ENCODE results near the gene HEG1.

HEG1 gene

GRCh38 chr3:124934577-124934976, 121.2 kb downstream of the HEG1 start, which contains the start of gene MUC13:
MUC13 (minus strand) TSS chr3:124934751; CDS start chr3:124934712, 39 bp downstream.
- Histone ChIP-seq H3K27me3 (ENCODE audit: insufficient read depth, poor library complexity, severe bottlenecking) (peaks cover 3% of the 10 kb centered on the region), H3K4me3 (replicated peaks; ENCODE audit: insufficient read depth, low read length) (no peak within 1 kb of the TSS), H3K27ac (replicated peaks) (no peak within 1 kb of the TSS)
- DNase-seq (ENCODE audit: low read depth in 1 of 2, low spot score in 1 of 2), result no peak
- TF ChIP-seq, protein P1, sequence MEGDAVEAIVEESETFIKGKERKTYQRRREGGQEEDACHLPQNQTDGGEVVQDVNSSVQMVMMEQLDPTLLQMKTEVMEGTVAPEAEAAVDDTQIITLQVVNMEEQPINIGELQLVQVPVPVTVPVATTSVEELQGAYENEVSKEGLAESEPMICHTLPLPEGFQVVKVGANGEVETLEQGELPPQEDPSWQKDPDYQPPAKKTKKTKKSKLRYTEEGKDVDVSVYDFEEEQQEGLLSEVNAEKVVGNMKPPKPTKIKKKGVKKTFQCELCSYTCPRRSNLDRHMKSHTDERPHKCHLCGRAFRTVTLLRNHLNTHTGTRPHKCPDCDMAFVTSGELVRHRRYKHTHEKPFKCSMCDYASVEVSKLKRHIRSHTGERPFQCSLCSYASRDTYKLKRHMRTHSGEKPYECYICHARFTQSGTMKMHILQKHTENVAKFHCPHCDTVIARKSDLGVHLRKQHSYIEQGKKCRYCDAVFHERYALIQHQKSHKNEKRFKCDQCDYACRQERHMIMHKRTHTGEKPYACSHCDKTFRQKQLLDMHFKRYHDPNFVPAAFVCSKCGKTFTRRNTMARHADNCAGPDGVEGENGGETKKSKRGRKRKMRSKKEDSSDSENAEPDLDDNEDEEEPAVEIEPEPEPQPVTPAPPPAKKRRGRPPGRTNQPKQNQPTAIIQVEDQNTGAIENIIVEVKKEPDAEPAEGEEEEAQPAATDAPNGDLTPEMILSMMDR (IDR thresholded peaks at IDR 0.05; ENCODE audit: insufficient read depth, low read length), result no peak
- TF ChIP-seq SPI1 (IDR thresholded peaks at IDR 0.05; ENCODE audit: borderline replicate concordance, low read depth) (no peak), GABPA (IDR thresholded peaks at IDR 0.05; ENCODE audit: low read depth) (no peak), POLR2AphosphoS5 (IDR thresholded peaks at IDR 0.05; ENCODE audit: low read depth) (no peak)
- TF ChIP-seq, protein P2, sequence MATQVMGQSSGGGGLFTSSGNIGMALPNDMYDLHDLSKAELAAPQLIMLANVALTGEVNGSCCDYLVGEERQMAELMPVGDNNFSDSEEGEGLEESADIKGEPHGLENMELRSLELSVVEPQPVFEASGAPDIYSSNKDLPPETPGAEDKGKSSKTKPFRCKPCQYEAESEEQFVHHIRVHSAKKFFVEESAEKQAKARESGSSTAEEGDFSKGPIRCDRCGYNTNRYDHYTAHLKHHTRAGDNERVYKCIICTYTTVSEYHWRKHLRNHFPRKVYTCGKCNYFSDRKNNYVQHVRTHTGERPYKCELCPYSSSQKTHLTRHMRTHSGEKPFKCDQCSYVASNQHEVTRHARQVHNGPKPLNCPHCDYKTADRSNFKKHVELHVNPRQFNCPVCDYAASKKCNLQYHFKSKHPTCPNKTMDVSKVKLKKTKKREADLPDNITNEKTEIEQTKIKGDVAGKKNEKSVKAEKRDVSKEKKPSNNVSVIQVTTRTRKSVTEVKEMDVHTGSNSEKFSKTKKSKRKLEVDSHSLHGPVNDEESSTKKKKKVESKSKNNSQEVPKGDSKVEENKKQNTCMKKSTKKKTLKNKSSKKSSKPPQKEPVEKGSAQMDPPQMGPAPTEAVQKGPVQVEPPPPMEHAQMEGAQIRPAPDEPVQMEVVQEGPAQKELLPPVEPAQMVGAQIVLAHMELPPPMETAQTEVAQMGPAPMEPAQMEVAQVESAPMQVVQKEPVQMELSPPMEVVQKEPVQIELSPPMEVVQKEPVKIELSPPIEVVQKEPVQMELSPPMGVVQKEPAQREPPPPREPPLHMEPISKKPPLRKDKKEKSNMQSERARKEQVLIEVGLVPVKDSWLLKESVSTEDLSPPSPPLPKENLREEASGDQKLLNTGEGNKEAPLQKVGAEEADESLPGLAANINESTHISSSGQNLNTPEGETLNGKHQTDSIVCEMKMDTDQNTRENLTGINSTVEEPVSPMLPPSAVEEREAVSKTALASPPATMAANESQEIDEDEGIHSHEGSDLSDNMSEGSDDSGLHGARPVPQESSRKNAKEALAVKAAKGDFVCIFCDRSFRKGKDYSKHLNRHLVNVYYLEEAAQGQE (IDR thresholded peaks at IDR 0.05; ENCODE audit: insufficient replicate concordance, low read depth), result no peak

GRCh38 chr3:124928333-124929202, 127.2 kb downstream of the HEG1 start:
- peak; percentile 2 to 30 for DNase-seq (ENCODE audit: low read depth in 1 of 2, low spot score in 1 of 2)
- TF ChIP-seq SPI1 (IDR thresholded peaks at IDR 0.05; ENCODE audit: borderline replicate concordance, low read depth) (no peak), GABPA (IDR thresholded peaks at IDR 0.05; ENCODE audit: low read depth) (no peak)
- TF ChIP-seq, protein P1 (IDR thresholded peaks at IDR 0.05; ENCODE audit: insufficient read depth, low read length), result peak; percentile 63
- Histone ChIP-seq H3K27me3 (ENCODE audit: insufficient read depth, poor library complexity, severe bottlenecking) (no peaks in the 10 kb centered on the region), H3K27ac (replicated peaks) (no peak overlapping the region), H3K4me3 (replicated peaks; ENCODE audit: insufficient read depth, low read length) (no peak overlapping the region)

- DNase-seq (ENCODE audit: low read depth in 1 of 2, low spot score in 1 of 2), result no peak
- no peak for TF ChIP-seq GABPA (IDR thresholded peaks at IDR 0.05; ENCODE audit: low read depth)
- TF ChIP-seq, protein P1 (IDR thresholded peaks at IDR 0.05; ENCODE audit: insufficient read depth, low read length), result no peak
- no peak for TF ChIP-seq POLR2AphosphoS5 (IDR thresholded peaks at IDR 0.05; ENCODE audit: low read depth)
Observed at GRCh38 chr3:124927574-124928045, 128.2 kb downstream of the HEG1 start.

GRCh38 chr3:124926426-124927101, 129.2 kb downstream of the HEG1 start:
- DNase-seq (ENCODE audit: low read depth in 1 of 2, low spot score in 1 of 2), result no peak
- no peak overlapping the region for H3K27ac ChIP-seq (replicated peaks)
- peaks cover 2% of the 10 kb centered on the region for H3K27me3 ChIP-seq (ENCODE audit: insufficient read depth, poor library complexity, severe bottlenecking)
- H3K4me3 ChIP-seq (replicated peaks; ENCODE audit: insufficient read depth, low read length), result no peak overlapping the region
- TF ChIP-seq GABPA (IDR thresholded peaks at IDR 0.05; ENCODE audit: low read depth) (no peak), SPI1 (IDR thresholded peaks at IDR 0.05; ENCODE audit: borderline replicate concordance, low read depth) (no peak; the same call in 1 of the 2 replicates), POLR2AphosphoS5 (IDR thresholded peaks at IDR 0.05; ENCODE audit: low read depth) (no peak)
- TF ChIP-seq, protein P2 (IDR thresholded peaks at IDR 0.05; ENCODE audit: insufficient replicate concordance, low read depth), result no peak
- TF ChIP-seq, protein P1 (IDR thresholded peaks at IDR 0.05; ENCODE audit: insufficient read depth, low read length), result no peak

More at GRCh38 chr3:124927574-124928045, 128.2 kb downstream of the HEG1 start:
- peaks cover 2% of the 10 kb centered on the region for H3K27me3 ChIP-seq (ENCODE audit: insufficient read depth, poor library complexity, severe bottlenecking)
- no peak overlapping the region for H3K4me3 ChIP-seq (replicated peaks; ENCODE audit: insufficient read depth, low read length)
- H3K27ac ChIP-seq (replicated peaks), result no peak overlapping the region

Measured in HL-60 (cell line).